Lung (tissue), 12 donors: ENCODE measurements around the gene SLFN12. TPM values are rescaled to one million over a fixed set of nuclear protein-coding genes. Genes with fewer than 3 reads are reported as not detected.
"Not testable (repeated sequence)": the region's sequence is repeated elsewhere in the genome, so short reads cannot be mapped to it uniquely, and the experiment has no call there.

Experiments
- ATAC-seq: fragments of 200-7000 bp; cut with Tn5 transposase; one replicate; pipeline ENCODE4 v1.9.1; 2020; ENCODE audit warnings: moderate number of reproducible peaks; ENCODE audit not compliant: insufficient read depth, low FRiP score
- DNase-seq, 3 donors: peaks; one replicate each; pipeline ENCODE4 v3.0.0-alpha.2; 2013 to 2017
- H3K27ac ChIP-seq, 2 donors: one replicate each; pipeline ENCODE4 v1.5.1; 2013; ENCODE audit warnings: mild to moderate bottlenecking in 2 of 2, moderate library complexity in 2 of 2, control low read depth in 1 of 2, inconsistent platforms in 1 of 2, low read depth in 1 of 2, low read length in 1 of 2
- H3K27me3 ChIP-seq, 3 donors: one replicate each; pipeline ENCODE4 v1.5.1; 2013; ENCODE audit warnings: low read length in 2 of 3; ENCODE audit not compliant: control insufficient read depth in 3 of 3, insufficient read depth in 3 of 3
- H3K36me3 ChIP-seq, 4 donors: one replicate each; pipeline ENCODE4 v1.5.1; 2013; ENCODE audit warnings: low read length in 4 of 4, mild to moderate bottlenecking in 1 of 4, moderate library complexity in 1 of 4; ENCODE audit not compliant: control insufficient read depth in 4 of 4, insufficient read depth in 4 of 4
- H3K4me1 ChIP-seq, 5 donors: one replicate each; pipeline ENCODE4 v1.5.1; 2013; ENCODE audit warnings: low read length in 5 of 5, mild to moderate bottlenecking in 2 of 5, moderate library complexity in 1 of 5; ENCODE audit not compliant: control insufficient read depth in 5 of 5, insufficient read depth in 5 of 5
- H3K4me3 ChIP-seq: one replicate; pipeline ENCODE4 v1.5.1; 2013; ENCODE audit warnings: mild to moderate bottlenecking, control low read depth, moderate library complexity
- H3K9ac ChIP-seq, 2 donors: one replicate each; pipeline ENCODE4 v1.5.1; 2013; ENCODE audit warnings: low read length in 2 of 2, control low read depth in 1 of 2; ENCODE audit not compliant: insufficient read depth in 1 of 2
- H3K9me3 ChIP-seq, 4 donors: one replicate each; pipeline ENCODE4 v1.5.1; 2013; ENCODE audit warnings: low read length in 3 of 4, mild to moderate bottlenecking in 1 of 4, moderate library complexity in 1 of 4; ENCODE audit not compliant: control insufficient read depth in 4 of 4, insufficient read depth in 3 of 4
- CTCF ChIP-seq: IDR thresholded peaks from 2 replicates; pipeline ENCODE4 v1.5.1; 2012; ENCODE audit warnings: mild to moderate bottlenecking; ENCODE audit errors: control extremely low read depth, extremely low read depth
- WGBS, 2 donors: extraction: QIAGEN DNeasy Blood & Tissue Kit; methylation state at CpG; one replicate each; pipeline ENCODE4 v1.1.7; 2013; 5-methylcytosine and 5-hydroxymethylcytosine counted together
- polyA plus RNA-seq, 2 donors: library from polyadenylated mRNA; stranded (reverse); fragments of 200-250 nt; gene quantifications; one replicate each; pipeline ENCODE4 v1.2.1, GENCODE V29; 2013
- total RNA-seq, 2 donors: library from RNA; depleted of rRNA in 1 of 2; stranded (reverse); fragments of >200 nt in 1 of 2; gene quantifications; one replicate each; pipeline ENCODE4 v1.2.1, GENCODE V29; 2014 to 2021
- donor health status: control.
- donor health status: control.
- donor health status: Bipolar disorder and iron deficiency.
- donor health status: healthy.
- donor health status: DM: yes; HTN: yes; CAD: no.

SLFN12 gene
- total and polyA plus RNA-seq, 4 donors, result 2.9 to 27.4 (median 8.0) TPM

DNA sequence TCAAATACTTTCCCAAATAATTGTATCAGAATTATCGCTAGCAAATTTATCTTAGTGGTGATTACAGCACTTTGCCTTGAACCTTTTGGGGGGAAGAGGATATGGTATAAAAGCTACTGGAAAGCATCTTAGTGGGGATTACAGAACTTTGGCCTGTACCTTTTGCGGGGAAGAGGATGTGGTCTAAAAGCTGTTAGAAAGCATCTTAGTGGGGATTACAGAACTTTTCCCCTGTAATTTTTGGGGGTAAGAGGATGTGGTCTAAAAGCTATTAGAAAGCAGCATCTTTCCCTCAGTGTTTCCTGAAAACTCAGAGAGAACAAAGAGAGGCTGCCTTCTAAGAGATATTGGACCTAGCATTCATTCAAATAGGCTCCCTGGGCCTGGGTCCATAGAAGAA is 4.1 kb downstream of the SLFN12 start:
- no peak for TF ChIP-seq CTCF
- DNase-seq (no peak), ATAC-seq (no peak)
- Histone ChIP-seq H3K27ac (no peak overlapping the region), H3K9ac (no peak overlapping the region), H3K36me3 (no peaks in the 10 kb centered on the region), H3K9me3 (no peaks in the 10 kb centered on the region), H3K4me3 (no peak overlapping the region), H3K4me1 (peaks cover 0 to 21% (median 2%) of the 10 kb centered on the region in 5 donors), H3K27me3 (peaks cover 0 to 18% (median 0%) of the 10 kb centered on the region in 3 donors)
- 48 to 85% methylated on average over 2 of the region's 2 CpGs for WGBS, 2 donors

GRCh38 chr17:35423761-35424160 is 8.5 kb downstream of the SLFN12 start:
- H3K4me3 ChIP-seq, result no peak overlapping the region

GRCh38 chr17:35421069-35421468 is 11.2 kb downstream of the SLFN12 start:
- H3K27me3 ChIP-seq, result peaks cover 0 to 10% (median 0%) of the 10 kb centered on the region in 3 donors
- H3K36me3 ChIP-seq, result peaks cover 0 to 34% (median 8%) of the 10 kb centered on the region in 4 donors
- H3K9me3 ChIP-seq, H3K4me1 ChIP-seq, DNase-seq, ATAC-seq, H3K4me3 ChIP-seq, H3K9ac ChIP-seq, H3K27ac ChIP-seq: not testable (repeated sequence)
- 97 to 99% methylated on average over 9 of the region's 9 CpGs for WGBS, 2 donors

More at GRCh38 chr17:35423761-35424160, 8.5 kb downstream of the SLFN12 start:
- no peak overlapping the region for H3K9ac ChIP-seq
- WGBS, 2 donors, result 86 to 93% methylated on average over 4 of the region's 4 CpGs
- no peaks in the 10 kb centered on the region for H3K9me3 ChIP-seq
- peaks cover 0 to 28% (median 0%) of the 10 kb centered on the region in 3 donors for H3K27me3 ChIP-seq
- H3K4me1 ChIP-seq, result no peaks in the 10 kb centered on the region
- TF ChIP-seq CTCF, result no peak
- DNase-seq, result no peak
- H3K36me3 ChIP-seq, result peaks cover 0 to 30% (median 6%) of the 10 kb centered on the region in 4 donors
- no peak overlapping the region for H3K27ac ChIP-seq
- ATAC-seq, result no peak

- 96 to 97% methylated on average over 2 of the region's 2 CpGs for WGBS, 2 donors
- peaks cover 0 to 38% (median 16%) of the 10 kb centered on the region in 4 donors for H3K36me3 ChIP-seq
- ATAC-seq, result no peak
Observed at GRCh38 chr17:35416659-35417058, 15.6 kb downstream of the SLFN12 start.

GRCh38 chr17:35414707-35415106 is 17.6 kb downstream of the SLFN12 start:
- H3K9ac ChIP-seq, H3K9me3 ChIP-seq, H3K4me1 ChIP-seq, ATAC-seq, H3K27me3 ChIP-seq, H3K4me3 ChIP-seq, DNase-seq, H3K27ac ChIP-seq: not testable (repeated sequence)
- WGBS, 2 donors, result 97 to 98% methylated on average over 2 of the region's 2 CpGs
- peaks cover 0 to 38% (median 24%) of the 10 kb centered on the region in 4 donors for H3K36me3 ChIP-seq

More at GRCh38 chr17:35416659-35417058, 15.6 kb downstream of the SLFN12 start:
- Histone ChIP-seq H3K4me1 (no peaks in the 10 kb centered on the region), H3K9me3 (peaks cover 0 to 4% (median 1%) of the 10 kb centered on the region in 4 donors), H3K27ac (no peak overlapping the region), H3K4me3 (no peak overlapping the region), H3K27me3 (peaks cover 0 to 2% (median 0%) of the 10 kb centered on the region in 3 donors), H3K9ac (no peak overlapping the region)
- DNase-seq, result no peak
- TF ChIP-seq CTCF, result no peak
